Measurements from ENCODE around the gene TAF1.
"Not testable (repeated sequence)": the region's sequence is repeated elsewhere in the genome, so short reads cannot be mapped to it uniquely, and the experiment has no call there.

TAF1 gene

DNA sequence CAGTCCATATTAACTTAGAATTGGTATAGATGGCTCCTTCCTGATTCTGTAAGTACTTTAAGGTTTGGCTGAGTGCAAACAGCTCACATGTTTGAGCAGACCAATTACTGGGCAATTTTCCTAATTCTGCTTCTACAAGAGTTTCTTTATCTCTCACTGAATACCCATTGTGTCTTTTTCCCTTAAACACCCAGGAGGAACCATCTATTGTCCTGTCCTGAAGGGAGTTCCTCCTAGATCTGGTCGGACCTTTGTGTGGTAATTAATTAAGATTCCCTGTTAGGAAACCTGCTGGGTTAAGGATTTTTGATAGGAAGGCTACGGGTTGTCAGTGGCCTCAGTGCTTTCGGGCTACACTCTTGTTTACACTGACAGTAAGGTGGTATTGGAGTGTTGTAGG lies 129.8 kb downstream of the TAF1 start:
- H2BK5ac ChIP-seq (ENCODE audit: low read length), result not testable (repeated sequence)

DNA sequence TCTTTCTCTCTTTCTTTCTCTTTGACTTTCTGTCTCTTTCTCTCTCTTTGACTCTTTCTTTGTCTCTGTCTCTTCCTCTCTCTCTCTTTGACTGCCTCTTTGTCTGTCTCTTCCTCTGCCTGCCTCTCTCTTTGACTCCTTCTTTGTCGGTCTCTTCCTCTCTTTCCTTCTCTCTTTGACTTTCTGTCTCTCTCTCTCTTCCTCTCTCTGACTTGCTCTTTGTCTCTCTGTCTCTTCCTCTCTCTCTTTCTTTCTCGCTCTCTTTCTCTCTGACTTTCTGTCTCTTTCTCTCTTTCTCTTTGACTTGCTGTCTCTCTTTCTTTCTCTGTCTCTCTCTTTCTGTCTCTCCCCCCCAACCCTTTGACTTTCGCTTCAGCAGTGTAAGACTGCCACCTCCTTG lies 130.3 kb downstream of the TAF1 start:
- H2AK5ac ChIP-seq (ENCODE audit: low read length), result no peak overlapping the region
- DNase-seq, result no peak
- no peak overlapping the region for H4K8ac ChIP-seq (ENCODE audit: low read depth, low read length)
- H3K4ac ChIP-seq (ENCODE audit: low read depth, low read length), result no peak overlapping the region
- H3K4me3 ChIP-seq (ENCODE audit: low read length), result no peak overlapping the region
- no peak overlapping the region for H2BK15ac ChIP-seq (replicated peaks; ENCODE audit: low read depth)
- WGBS (ENCODE audit: extremely low coverage, insufficient coverage, low lambda C conversion rate), result no CpG with 5 or more reads among the region's 3 CpGs
- no peak overlapping the region for H2BK5ac ChIP-seq (ENCODE audit: low read length)
- H3K23ac ChIP-seq (ENCODE audit: low read length), result no peak overlapping the region
- H4K5ac ChIP-seq (ENCODE audit: low read length), result no peak overlapping the region
- peak overlapping the region; percentile 61 for H2BK120ac ChIP-seq (ENCODE audit: low read depth, low read length)
- H3K36me3 ChIP-seq (ENCODE audit: control insufficient read depth, insufficient read depth, low read length), result no peaks in the 10 kb centered on the region
- H3K27ac ChIP-seq (ENCODE audit: low read depth, low read length), result no peak overlapping the region
- H3K18ac ChIP-seq (ENCODE audit: low read length), result no peak overlapping the region
- H3K27me3 ChIP-seq (ENCODE audit: insufficient read depth, low read length, poor library complexity), result no peaks in the 10 kb centered on the region
- H3K4me2 ChIP-seq (ENCODE audit: low read length), result no peak overlapping the region
- no peak overlapping the region for H3K9ac ChIP-seq (ENCODE audit: low read length)
- H3K4me1 ChIP-seq (ENCODE audit: control insufficient read depth, low read depth, low read length), result no peaks in the 10 kb centered on the region
- peak overlapping the region; percentile 25 for H3K56ac ChIP-seq (ENCODE audit: low read length)
- no peaks in the 10 kb centered on the region for H3K79me1 ChIP-seq (ENCODE audit: low read length)
- no peaks in the 10 kb centered on the region for H3K79me2 ChIP-seq (ENCODE audit: control insufficient read depth, insufficient read depth, low read length)

More for the DNA sequence above, 129.8 kb downstream of the TAF1 start:
- H4K8ac ChIP-seq (ENCODE audit: low read depth, low read length); H3K36me3 ChIP-seq (ENCODE audit: control insufficient read depth, insufficient read depth, low read length); H3K79me2 ChIP-seq (ENCODE audit: control insufficient read depth, insufficient read depth, low read length); H2BK120ac ChIP-seq (ENCODE audit: low read depth, low read length); H3K56ac ChIP-seq (ENCODE audit: low read length); H3K79me1 ChIP-seq (ENCODE audit: low read length); H3K27ac ChIP-seq (ENCODE audit: low read depth, low read length); H3K4me1 ChIP-seq (ENCODE audit: control insufficient read depth, low read depth, low read length); H3K27me3 ChIP-seq (ENCODE audit: insufficient read depth, low read length, poor library complexity); H2AK5ac ChIP-seq (ENCODE audit: low read length); H3K4me2 ChIP-seq (ENCODE audit: low read length); H2BK15ac ChIP-seq (replicated peaks; ENCODE audit: low read depth); H4K5ac ChIP-seq (ENCODE audit: low read length); H3K4ac ChIP-seq (ENCODE audit: low read depth, low read length); H3K4me3 ChIP-seq (ENCODE audit: low read length); H3K23ac ChIP-seq (ENCODE audit: low read length); H3K9ac ChIP-seq (ENCODE audit: low read length); H3K18ac ChIP-seq (ENCODE audit: low read length): not testable (repeated sequence)
- WGBS (ENCODE audit: extremely low coverage, insufficient coverage, low lambda C conversion rate), result no CpG with 5 or more reads among the region's 3 CpGs
- peak; percentile 69 for DNase-seq

DNA sequence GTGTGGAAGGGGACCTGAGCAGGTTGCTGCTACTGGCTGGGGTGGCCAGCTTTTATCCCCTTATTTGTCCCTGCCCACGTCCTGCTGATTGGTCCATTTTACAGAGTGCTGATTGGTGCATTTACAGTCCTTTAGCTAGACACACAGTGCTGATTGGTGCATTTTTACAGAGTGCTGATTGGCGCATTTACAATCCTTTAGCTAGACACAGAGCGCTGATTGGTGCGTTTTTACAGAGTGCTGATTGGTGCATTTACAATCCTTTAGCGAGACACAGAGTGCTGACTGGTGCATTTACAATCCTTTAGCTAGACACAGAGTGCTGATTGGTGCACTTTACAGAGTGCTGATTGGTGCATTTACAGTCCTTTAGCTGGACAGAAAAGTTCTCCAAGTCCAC lies 135.9 kb downstream of the TAF1 start:
- not testable (repeated sequence) for H3K36me3 ChIP-seq (ENCODE audit: control insufficient read depth, insufficient read depth, low read length); H3K79me2 ChIP-seq (ENCODE audit: control insufficient read depth, insufficient read depth, low read length); H3K23ac ChIP-seq (ENCODE audit: low read length); H3K27ac ChIP-seq (ENCODE audit: low read depth, low read length); H3K18ac ChIP-seq (ENCODE audit: low read length); H2BK15ac ChIP-seq (replicated peaks; ENCODE audit: low read depth); H3K4me3 ChIP-seq (ENCODE audit: low read length); DNase-seq; H4K8ac ChIP-seq (ENCODE audit: low read depth, low read length); H3K4ac ChIP-seq (ENCODE audit: low read depth, low read length); H2AK5ac ChIP-seq (ENCODE audit: low read length); H3K27me3 ChIP-seq (ENCODE audit: insufficient read depth, low read length, poor library complexity); H2BK120ac ChIP-seq (ENCODE audit: low read depth, low read length); H3K4me2 ChIP-seq (ENCODE audit: low read length); H3K4me1 ChIP-seq (ENCODE audit: control insufficient read depth, low read depth, low read length); H3K9ac ChIP-seq (ENCODE audit: low read length); H3K56ac ChIP-seq (ENCODE audit: low read length); H2BK5ac ChIP-seq (ENCODE audit: low read length); H3K79me1 ChIP-seq (ENCODE audit: low read length); H4K5ac ChIP-seq (ENCODE audit: low read length)
- WGBS (ENCODE audit: extremely low coverage, insufficient coverage, low lambda C conversion rate), result no CpG with 5 or more reads among the region's 5 CpGs

DNA sequence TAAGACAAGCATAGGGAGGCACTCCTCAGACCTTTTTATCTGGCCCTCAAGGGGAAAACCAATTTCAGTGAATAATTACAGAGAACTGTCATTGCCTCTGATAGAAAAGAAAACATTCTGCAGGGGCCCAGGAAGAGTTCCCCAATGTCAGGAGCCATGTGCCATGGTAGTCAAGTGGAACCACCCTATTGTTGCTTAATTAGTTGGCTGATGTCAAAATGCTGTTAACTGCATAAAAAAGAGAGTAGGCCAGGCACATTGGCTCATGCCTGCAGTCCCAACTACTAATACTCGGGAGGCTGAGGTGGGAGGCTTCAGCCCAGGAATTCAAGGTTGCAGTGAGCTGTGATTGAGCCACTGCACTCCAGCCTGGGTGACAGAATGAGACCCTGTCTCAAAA lies 138.2 kb downstream of the TAF1 start:
- WGBS (ENCODE audit: extremely low coverage, insufficient coverage, low lambda C conversion rate), result no CpG with 5 or more reads among the region's 1 CpG
- H3K9ac ChIP-seq (ENCODE audit: low read length), result no peak overlapping the region
- H2AK5ac ChIP-seq (ENCODE audit: low read length), result no peak overlapping the region

DNA sequence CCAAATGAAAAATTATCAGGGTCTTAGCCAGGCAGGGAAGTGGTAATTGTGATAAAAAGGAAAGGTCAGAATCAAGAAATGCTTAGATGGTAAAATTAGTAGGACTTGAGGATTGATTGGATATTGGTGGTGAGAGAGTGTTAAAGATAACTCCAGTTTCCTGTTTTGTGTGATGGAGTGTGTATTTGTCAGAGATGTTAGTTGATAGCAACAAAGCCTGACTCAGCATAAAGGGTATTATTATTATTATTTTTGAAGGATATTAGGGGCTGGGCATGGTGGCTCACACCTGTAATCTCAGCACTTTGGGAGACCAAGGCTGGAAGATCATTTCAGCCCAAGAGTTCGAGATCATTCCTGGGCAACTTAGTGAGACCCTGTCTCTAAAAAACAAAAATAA lies 143.1 kb downstream of the TAF1 start:
- no peak overlapping the region for H2BK120ac ChIP-seq (ENCODE audit: low read depth, low read length)
- no peak overlapping the region for H3K18ac ChIP-seq (ENCODE audit: low read length)
- no peak overlapping the region for H3K4me2 ChIP-seq (ENCODE audit: low read length)
- no peaks in the 10 kb centered on the region for H3K36me3 ChIP-seq (ENCODE audit: control insufficient read depth, insufficient read depth, low read length)
- DNase-seq, result no peak
- no peak overlapping the region for H3K4me3 ChIP-seq (ENCODE audit: low read length)
- H3K79me2 ChIP-seq (ENCODE audit: control insufficient read depth, insufficient read depth, low read length), result no peaks in the 10 kb centered on the region
- H2BK5ac ChIP-seq (ENCODE audit: low read length), result no peak overlapping the region
- WGBS (ENCODE audit: extremely low coverage, insufficient coverage, low lambda C conversion rate), result no CpG with 5 or more reads among the region's 1 CpG
- H3K23ac ChIP-seq (ENCODE audit: low read length), result no peak overlapping the region
- H3K27ac ChIP-seq (ENCODE audit: low read depth, low read length), result no peak overlapping the region
- H3K4me1 ChIP-seq (ENCODE audit: control insufficient read depth, low read depth, low read length), result no peaks in the 10 kb centered on the region
- no peak overlapping the region for H3K56ac ChIP-seq (ENCODE audit: low read length)
- H2BK15ac ChIP-seq (replicated peaks; ENCODE audit: low read depth), result no peak overlapping the region
- no peak overlapping the region for H4K5ac ChIP-seq (ENCODE audit: low read length)
- H3K9ac ChIP-seq (ENCODE audit: low read length), result no peak overlapping the region
- H2AK5ac ChIP-seq (ENCODE audit: low read length), result no peak overlapping the region
- no peak overlapping the region for H4K8ac ChIP-seq (ENCODE audit: low read depth, low read length)
- no peak overlapping the region for H3K4ac ChIP-seq (ENCODE audit: low read depth, low read length)
- H3K79me1 ChIP-seq (ENCODE audit: low read length), result no peaks in the 10 kb centered on the region
- no peaks in the 10 kb centered on the region for H3K27me3 ChIP-seq (ENCODE audit: insufficient read depth, low read length, poor library complexity)

More for the DNA sequence above, 138.2 kb downstream of the TAF1 start:
- Histone ChIP-seq H2BK15ac (replicated peaks; ENCODE audit: low read depth) (no peak overlapping the region), H3K4ac (ENCODE audit: low read depth, low read length) (no peak overlapping the region), H3K79me1 (ENCODE audit: low read length) (no peaks in the 10 kb centered on the region), H3K27me3 (ENCODE audit: insufficient read depth, low read length, poor library complexity) (no peaks in the 10 kb centered on the region), H4K5ac (ENCODE audit: low read length) (no peak overlapping the region), H3K18ac (ENCODE audit: low read length) (no peak overlapping the region), H3K4me3 (ENCODE audit: low read length) (no peak overlapping the region), H2BK5ac (ENCODE audit: low read length) (no peak overlapping the region), H3K4me2 (ENCODE audit: low read length) (no peak overlapping the region), H3K27ac (ENCODE audit: low read depth, low read length) (no peak overlapping the region), H3K36me3 (ENCODE audit: control insufficient read depth, insufficient read depth, low read length) (no peaks in the 10 kb centered on the region), H3K79me2 (ENCODE audit: control insufficient read depth, insufficient read depth, low read length) (no peaks in the 10 kb centered on the region), H3K4me1 (ENCODE audit: control insufficient read depth, low read depth, low read length) (no peaks in the 10 kb centered on the region), H3K56ac (ENCODE audit: low read length) (no peak overlapping the region), H4K8ac (ENCODE audit: low read depth, low read length) (no peak overlapping the region), H2BK120ac (ENCODE audit: low read depth, low read length) (no peak overlapping the region), H3K23ac (ENCODE audit: low read length) (no peak overlapping the region)
- no peak for DNase-seq

DNA sequence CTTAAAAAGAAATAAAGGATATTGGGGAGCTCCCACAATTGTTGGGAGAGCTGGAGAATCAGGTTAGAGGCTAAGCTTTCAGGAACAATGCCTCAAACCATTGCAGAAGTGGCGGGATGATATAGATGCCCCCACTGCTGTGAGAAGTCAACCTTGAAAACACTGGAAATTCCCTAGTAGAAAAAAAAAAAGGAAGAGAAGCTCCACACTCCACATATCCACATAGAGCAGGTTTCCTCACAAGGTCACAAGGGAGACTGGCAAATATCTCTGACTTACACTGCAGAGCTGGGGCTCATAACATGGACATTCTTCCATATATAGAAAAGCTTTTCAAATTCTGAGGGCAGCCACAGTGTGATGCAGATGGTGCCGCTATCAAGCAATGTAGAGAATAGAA lies 144.0 kb downstream of the TAF1 start:
- no peak overlapping the region for H4K8ac ChIP-seq (ENCODE audit: low read depth, low read length)
- no peak overlapping the region for H3K4ac ChIP-seq (ENCODE audit: low read depth, low read length)
- DNase-seq, result no peak
- no peaks in the 10 kb centered on the region for H3K36me3 ChIP-seq (ENCODE audit: control insufficient read depth, insufficient read depth, low read length)
- H3K79me1 ChIP-seq (ENCODE audit: low read length), result no peaks in the 10 kb centered on the region
- no peak overlapping the region for H2BK15ac ChIP-seq (replicated peaks; ENCODE audit: low read depth)
- no peak overlapping the region for H4K5ac ChIP-seq (ENCODE audit: low read length)
- H3K9ac ChIP-seq (ENCODE audit: low read length), result no peak overlapping the region
- no peak overlapping the region for H3K56ac ChIP-seq (ENCODE audit: low read length)
- no peaks in the 10 kb centered on the region for H3K4me1 ChIP-seq (ENCODE audit: control insufficient read depth, low read depth, low read length)
- H3K23ac ChIP-seq (ENCODE audit: low read length), result no peak overlapping the region
- no peak overlapping the region for H2AK5ac ChIP-seq (ENCODE audit: low read length)
- H3K4me2 ChIP-seq (ENCODE audit: low read length), result no peak overlapping the region
- no peak overlapping the region for H3K4me3 ChIP-seq (ENCODE audit: low read length)
- H2BK120ac ChIP-seq (ENCODE audit: low read depth, low read length), result no peak overlapping the region
- H3K27ac ChIP-seq (ENCODE audit: low read depth, low read length), result no peak overlapping the region
- H3K79me2 ChIP-seq (ENCODE audit: control insufficient read depth, insufficient read depth, low read length), result no peaks in the 10 kb centered on the region
- WGBS (ENCODE audit: extremely low coverage, insufficient coverage, low lambda C conversion rate), result no CpG with 5 or more reads among the region's 2 CpGs
- no peaks in the 10 kb centered on the region for H3K27me3 ChIP-seq (ENCODE audit: insufficient read depth, low read length, poor library complexity)
- no peak overlapping the region for H2BK5ac ChIP-seq (ENCODE audit: low read length)
- H3K18ac ChIP-seq (ENCODE audit: low read length), result no peak overlapping the region

Measured in mesendoderm (in vitro differentiated cells).